Activated CD4-positive, alpha-beta T cell treated with anti-CD3 and anti-CD28 coated beads, Interleukin-2, amount 50 U/mL, for 24 hours (primary cell): ENCODE results near the gene MYZAP.
A peak's percentile ranks its signal among the peaks of the same experiment; 100 is the strongest.

Experiments
- DNase-seq, 2 donors: peaks; one replicate each; pipeline ENCODE4 v3.0.0-alpha.2; 2020; ENCODE audit warnings: low read depth in 1 of 2, low spot score in 1 of 2

MYZAP gene

GRCh38 chr15:57691082-57691481 lies 99.4 kb downstream of the MYZAP start:
- DNase-seq = no peak

- no peak for DNase-seq
These were observed 101.0 kb downstream of the MYZAP start for GRCh38 chr15:57692709-57693108.

- no peak for DNase-seq
These were observed 102.6 kb downstream of the MYZAP start for GRCh38 chr15:57694279-57694678.

GRCh38 chr15:57696146-57696545 lies 104.4 kb downstream of the MYZAP start:
- DNase-seq = no peak

GRCh38 chr15:57697588-57697987 lies 105.9 kb downstream of the MYZAP start:
- no peak for DNase-seq

- no peak for DNase-seq
These were observed 106.5 kb downstream of the MYZAP start for GRCh38 chr15:57698243-57698642.

GRCh38 chr15:57698991-57699390 lies 107.3 kb downstream of the MYZAP start:
- no peak for DNase-seq

GRCh38 chr15:57703387-57703786 lies 111.7 kb downstream of the MYZAP start:
- no peak for DNase-seq

GRCh38 chr15:57704441-57704840 lies 112.7 kb downstream of the MYZAP start:
- DNase-seq = no peak

- DNase-seq = no peak
These were observed 114.2 kb downstream of the MYZAP start for GRCh38 chr15:57705746-57706404.

GRCh38 chr15:57706405-57707209 lies 114.9 kb downstream of the MYZAP start, which contains the start of gene POLR2M:
TSS of gene POLR2M (plus strand) at chr15:57706714. CDS start at chr15:57706843, 129 bp downstream.
- peak; percentile 70 to 91 for DNase-seq

GRCh38 chr15:57708047-57708446 lies 116.3 kb downstream of the MYZAP start:
- DNase-seq = no peak

- no peak for DNase-seq
These were observed 126.6 kb downstream of the MYZAP start for GRCh38 chr15:57718309-57718708.

GRCh38 chr15:57720867-57721266 lies 129.2 kb downstream of the MYZAP start:
- no peak for DNase-seq

- DNase-seq = no peak
These were observed 134.7 kb downstream of the MYZAP start for GRCh38 chr15:57726411-57726810.

- DNase-seq = no peak
These were observed 135.3 kb downstream of the MYZAP start for GRCh38 chr15:57727031-57727430.

GRCh38 chr15:57728436-57728835 lies 136.7 kb downstream of the MYZAP start:
- no peak for DNase-seq

- DNase-seq = no peak
These were observed 139.2 kb downstream of the MYZAP start for GRCh38 chr15:57730876-57731275.

GRCh38 chr15:57731530-57732103 lies 139.9 kb downstream of the MYZAP start:
- no peak for DNase-seq

- DNase-seq = peak in 1 of 2 donors; percentile 42
These were observed 141.0 kb downstream of the MYZAP start for GRCh38 chr15:57732526-57733331.

GRCh38 chr15:57734860-57735259 lies 143.2 kb downstream of the MYZAP start:
- no peak for DNase-seq
